Right lobe of liver (tissue), 4 donors: ENCODE results near the gene BUB1B.

Experiments
- CTCF ChIP-seq, 4 donors: fragments of 200-600 bp in 3 of 4; fragments of 450-650 bp in 1 of 4; IDR thresholded peaks; one replicate each; pipeline versions ENCODE4 v1.5.1 to v1.8.0; 2016 to 2022; ENCODE audit warnings: antibody characterized with exemption in 4 of 4, mild to moderate bottlenecking in 2 of 4
- POLR2A ChIP-seq: fragments of 450-650 bp; IDR thresholded peaks from one replicate; pipeline ENCODE4 v1.6.1; 2017; ENCODE audit warnings: antibody characterized with exemption, mild to moderate bottlenecking
- donor health status: DM: no; HTN: no; CAD: no.
- donor health status: DM: no; HTN: no; CAD: no.
- donor health status: DM: no; HTN: yes; CAD: no.

GRCh38 chr15:40226736-40227135 is 65.9 kb downstream of the BUB1B start:
- TF ChIP-seq CTCF (IDR thresholded peaks at IDR 0.05) (no peak), POLR2A (no peak)
